Measurements from ENCODE around the gene ZC3H12D.
"Not testable (repeated sequence)": the region's sequence is repeated elsewhere in the genome, so short reads cannot be mapped to it uniquely, and the experiment has no call there.

ZC3H12D gene

GRCh38 chr6:149461670-149462069, 23.1 kb downstream of the ZC3H12D start:
- H3K9me3 ChIP-seq (ENCODE audit: insufficient read depth, low read depth, low read length), result no peaks in the 10 kb centered on the region
- H3K36me3 ChIP-seq (ENCODE audit: insufficient read depth, low read length), result no peaks in the 10 kb centered on the region
- H3K9me2 ChIP-seq (replicated peaks; ENCODE audit: low read depth, low read length), result no peaks in the 10 kb centered on the region
- no peaks in the 10 kb centered on the region for H3F3A ChIP-seq (ENCODE audit: low read depth)
- H3K4me3 ChIP-seq (ENCODE audit: low read length, poor library complexity, severe bottlenecking), result no peak overlapping the region
- no peak overlapping the region for H3K4me2 ChIP-seq (ENCODE audit: low read depth, low read length, poor library complexity, severe bottlenecking)
- H3K9ac ChIP-seq (ENCODE audit: low read depth, low read length, poor library complexity, severe bottlenecking), result no peak overlapping the region
- H3K27me3 ChIP-seq (ENCODE audit: insufficient read depth, low read length, poor library complexity, severe bottlenecking), result no peaks in the 10 kb centered on the region
- H2AFZ ChIP-seq (ENCODE audit: low read length), result no peak overlapping the region
- TF ChIP-seq EZH2phosphoT487 (IDR thresholded peaks at IDR 0.05; ENCODE audit: borderline replicate concordance), result no peak
- TF ChIP-seq, protein P1, sequence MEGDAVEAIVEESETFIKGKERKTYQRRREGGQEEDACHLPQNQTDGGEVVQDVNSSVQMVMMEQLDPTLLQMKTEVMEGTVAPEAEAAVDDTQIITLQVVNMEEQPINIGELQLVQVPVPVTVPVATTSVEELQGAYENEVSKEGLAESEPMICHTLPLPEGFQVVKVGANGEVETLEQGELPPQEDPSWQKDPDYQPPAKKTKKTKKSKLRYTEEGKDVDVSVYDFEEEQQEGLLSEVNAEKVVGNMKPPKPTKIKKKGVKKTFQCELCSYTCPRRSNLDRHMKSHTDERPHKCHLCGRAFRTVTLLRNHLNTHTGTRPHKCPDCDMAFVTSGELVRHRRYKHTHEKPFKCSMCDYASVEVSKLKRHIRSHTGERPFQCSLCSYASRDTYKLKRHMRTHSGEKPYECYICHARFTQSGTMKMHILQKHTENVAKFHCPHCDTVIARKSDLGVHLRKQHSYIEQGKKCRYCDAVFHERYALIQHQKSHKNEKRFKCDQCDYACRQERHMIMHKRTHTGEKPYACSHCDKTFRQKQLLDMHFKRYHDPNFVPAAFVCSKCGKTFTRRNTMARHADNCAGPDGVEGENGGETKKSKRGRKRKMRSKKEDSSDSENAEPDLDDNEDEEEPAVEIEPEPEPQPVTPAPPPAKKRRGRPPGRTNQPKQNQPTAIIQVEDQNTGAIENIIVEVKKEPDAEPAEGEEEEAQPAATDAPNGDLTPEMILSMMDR (conservative IDR thresholded peaks at IDR 0.05; ENCODE audit: low read length), result no peak
- H4K20me1 ChIP-seq (ENCODE audit: insufficient read depth, low read length, poor library complexity, severe bottlenecking), result no peaks in the 10 kb centered on the region
- no peaks in the 10 kb centered on the region for H3K79me2 ChIP-seq (ENCODE audit: insufficient read depth, low read length)
- H3K4me1 ChIP-seq (ENCODE audit: insufficient read depth, low read length, poor library complexity, severe bottlenecking), result no peaks in the 10 kb centered on the region

DNA sequence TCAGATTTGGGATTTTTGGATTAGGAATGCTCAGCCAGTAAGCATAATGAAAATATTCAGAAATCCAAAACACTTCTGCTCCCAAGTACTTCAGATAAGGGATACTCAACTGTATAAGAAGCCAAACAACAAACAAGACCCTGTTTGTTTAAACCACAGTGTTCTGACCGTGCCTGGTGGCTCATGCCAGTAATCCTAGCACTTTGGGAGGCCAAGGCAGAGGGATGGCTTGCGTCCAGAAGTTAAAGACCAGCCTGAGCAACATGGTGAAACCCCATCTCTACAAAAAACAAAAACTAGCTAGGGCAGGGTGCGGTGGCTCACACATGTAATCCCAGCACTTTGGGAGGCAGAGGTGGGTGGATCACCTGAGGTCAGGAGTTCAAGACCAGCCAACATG, 24.6 kb downstream of the ZC3H12D start:
- H3F3A ChIP-seq (ENCODE audit: low read depth); H3K9ac ChIP-seq (ENCODE audit: low read depth, low read length, poor library complexity, severe bottlenecking); H4K20me1 ChIP-seq (ENCODE audit: insufficient read depth, low read length, poor library complexity, severe bottlenecking); H3K36me3 ChIP-seq (ENCODE audit: insufficient read depth, low read length); H3K4me2 ChIP-seq (ENCODE audit: low read depth, low read length, poor library complexity, severe bottlenecking); H3K27me3 ChIP-seq (ENCODE audit: insufficient read depth, low read length, poor library complexity, severe bottlenecking); H3K79me2 ChIP-seq (ENCODE audit: insufficient read depth, low read length); H2AFZ ChIP-seq (ENCODE audit: low read length); H3K9me2 ChIP-seq (replicated peaks; ENCODE audit: low read depth, low read length); H3K9me3 ChIP-seq (ENCODE audit: insufficient read depth, low read depth, low read length); H3K4me1 ChIP-seq (ENCODE audit: insufficient read depth, low read length, poor library complexity, severe bottlenecking); H3K4me3 ChIP-seq (ENCODE audit: low read length, poor library complexity, severe bottlenecking): not testable (repeated sequence)

DNA sequence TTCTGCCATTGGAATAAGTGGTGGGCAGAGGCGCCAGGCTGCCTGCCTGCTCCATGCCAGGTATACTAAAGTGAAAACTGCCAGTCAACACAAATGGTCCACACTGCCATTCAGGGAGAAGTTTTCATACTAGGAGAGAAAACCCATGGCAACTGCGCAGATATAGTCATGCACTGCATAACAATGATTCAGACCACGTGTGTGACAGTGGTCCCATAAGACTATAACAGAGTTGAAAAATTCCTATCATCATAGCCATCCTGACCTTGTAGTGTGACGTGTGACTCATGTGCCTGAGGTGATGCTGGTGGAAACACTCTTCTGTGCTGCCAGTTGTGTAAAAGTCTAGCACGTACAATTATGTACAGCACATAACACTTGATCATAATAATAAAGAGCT, 25.1 kb downstream of the ZC3H12D start:
- no peaks in the 10 kb centered on the region for H3K36me3 ChIP-seq (ENCODE audit: insufficient read depth, low read length)
- no peak overlapping the region for H2AFZ ChIP-seq (ENCODE audit: low read length)

GRCh38 chr6:149458806-149459205, 26.0 kb downstream of the ZC3H12D start:
- Histone ChIP-seq H3K4me3 (ENCODE audit: low read length, poor library complexity, severe bottlenecking) (no peak overlapping the region), H3K4me1 (ENCODE audit: insufficient read depth, low read length, poor library complexity, severe bottlenecking) (no peaks in the 10 kb centered on the region), H3K9me3 (ENCODE audit: insufficient read depth, low read depth, low read length) (no peaks in the 10 kb centered on the region), H3F3A (ENCODE audit: low read depth) (no peaks in the 10 kb centered on the region), H3K4me2 (ENCODE audit: low read depth, low read length, poor library complexity, severe bottlenecking) (no peak overlapping the region), H3K79me2 (ENCODE audit: insufficient read depth, low read length) (no peaks in the 10 kb centered on the region), H3K27me3 (ENCODE audit: insufficient read depth, low read length, poor library complexity, severe bottlenecking) (no peaks in the 10 kb centered on the region), H3K36me3 (ENCODE audit: insufficient read depth, low read length) (no peaks in the 10 kb centered on the region), H4K20me1 (ENCODE audit: insufficient read depth, low read length, poor library complexity, severe bottlenecking) (no peaks in the 10 kb centered on the region), H3K9me2 (replicated peaks; ENCODE audit: low read depth, low read length) (no peaks in the 10 kb centered on the region), H2AFZ (ENCODE audit: low read length) (no peak overlapping the region), H3K9ac (ENCODE audit: low read depth, low read length, poor library complexity, severe bottlenecking) (no peak overlapping the region)
- TF ChIP-seq, protein P1 (conservative IDR thresholded peaks at IDR 0.05; ENCODE audit: low read length), result no peak
- TF ChIP-seq EZH2phosphoT487 (IDR thresholded peaks at IDR 0.05; ENCODE audit: borderline replicate concordance), result no peak

More for the DNA sequence above, 25.1 kb downstream of the ZC3H12D start:
- Histone ChIP-seq H3K79me2 (ENCODE audit: insufficient read depth, low read length) (no peaks in the 10 kb centered on the region), H3K9me3 (ENCODE audit: insufficient read depth, low read depth, low read length) (no peaks in the 10 kb centered on the region), H3K4me3 (ENCODE audit: low read length, poor library complexity, severe bottlenecking) (no peak overlapping the region), H3K9me2 (replicated peaks; ENCODE audit: low read depth, low read length) (no peaks in the 10 kb centered on the region), H4K20me1 (ENCODE audit: insufficient read depth, low read length, poor library complexity, severe bottlenecking) (no peaks in the 10 kb centered on the region), H3K4me2 (ENCODE audit: low read depth, low read length, poor library complexity, severe bottlenecking) (no peak overlapping the region), H3K9ac (ENCODE audit: low read depth, low read length, poor library complexity, severe bottlenecking) (no peak overlapping the region), H3K4me1 (ENCODE audit: insufficient read depth, low read length, poor library complexity, severe bottlenecking) (no peaks in the 10 kb centered on the region), H3F3A (ENCODE audit: low read depth) (no peaks in the 10 kb centered on the region), H3K27me3 (ENCODE audit: insufficient read depth, low read length, poor library complexity, severe bottlenecking) (no peaks in the 10 kb centered on the region)
- TF ChIP-seq, protein P1 (conservative IDR thresholded peaks at IDR 0.05; ENCODE audit: low read length), result no peak
- no peak for TF ChIP-seq EZH2phosphoT487 (IDR thresholded peaks at IDR 0.05; ENCODE audit: borderline replicate concordance)
